Activated naive CD8-positive, alpha-beta T cell treated with anti-CD3 and anti-CD28 coated beads, Interleukin-2, amount 50 U/mL, for 16 hours (primary cell): Measurements from ENCODE around the gene ZNF711.
"Not testable (repeated sequence)": the region's sequence is repeated elsewhere in the genome, so short reads cannot be mapped to it uniquely, and the experiment has no call there.

Experiments
- DNase-seq: peaks from one replicate; pipeline ENCODE4 v3.0.0-alpha.2; 2020; ENCODE audit warnings: low read depth, low spot score

Gene ZNF711

GRCh38 chrX:85243761-85244449, at the start of gene ZNF711, which contains the start of gene SATL1:
Gene ZNF711 (plus strand): TSS chrX:85243991. CDS start chrX:85247573, 3,582 bp downstream.
Gene SATL1 (minus strand): TSS chrX:85243779. CDS start chrX:85108968, 134,811 bp downstream.
- DNase-seq, result no peak

- DNase-seq, result no peak
Observed at GRCh38 chrX:85196319-85196718, 47.5 kb upstream of the ZNF711 start.

- no peak for DNase-seq
Observed at GRCh38 chrX:85203461-85203970, 40.3 kb upstream of the ZNF711 start.

GRCh38 chrX:85213792-85214530, 29.8 kb upstream of the ZNF711 start:
- no peak for DNase-seq

- DNase-seq, result no peak
Observed at GRCh38 chrX:85215946-85216345, 27.8 kb upstream of the ZNF711 start.

DNA sequence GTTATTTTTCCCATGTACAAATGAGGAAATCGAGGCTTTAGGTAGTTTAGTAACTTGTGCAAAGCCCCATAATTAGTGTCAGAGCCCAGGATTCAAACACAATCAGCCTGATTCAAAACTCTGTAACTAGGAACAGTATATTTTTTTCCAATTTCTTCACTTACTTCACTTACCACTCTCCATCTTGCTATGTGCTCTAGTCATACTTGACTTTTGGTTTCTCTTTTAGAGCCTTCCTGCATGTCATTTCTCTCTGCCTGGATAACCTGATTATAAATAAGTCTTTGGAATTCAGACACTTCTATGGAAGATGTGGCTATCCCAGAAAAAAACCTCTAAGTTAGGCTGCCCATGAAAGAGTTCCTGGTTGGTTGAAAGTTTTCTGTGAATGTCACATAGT, 22.4 kb upstream of the ZNF711 start:
- DNase-seq, result no peak

DNA sequence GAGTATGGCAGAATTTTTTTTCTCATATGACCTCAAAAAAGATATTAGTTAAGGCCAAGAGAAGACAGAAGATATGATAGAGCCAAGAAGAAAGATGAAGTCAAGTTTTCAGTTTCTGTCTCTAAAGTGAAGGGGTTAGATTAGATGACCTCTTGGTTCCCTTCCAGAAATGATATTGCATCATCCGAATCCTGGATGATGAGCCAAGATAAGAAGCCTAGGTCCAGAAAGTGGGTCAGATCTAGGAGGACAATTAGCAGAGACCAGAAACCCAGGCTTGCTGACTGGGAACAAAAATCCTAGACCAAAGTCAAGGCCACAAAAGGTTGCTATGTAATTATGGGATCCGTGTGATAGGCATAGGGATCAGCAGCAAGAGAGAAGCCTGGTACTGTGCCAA, 20.4 kb upstream of the ZNF711 start:
- DNase-seq, result no peak

DNA sequence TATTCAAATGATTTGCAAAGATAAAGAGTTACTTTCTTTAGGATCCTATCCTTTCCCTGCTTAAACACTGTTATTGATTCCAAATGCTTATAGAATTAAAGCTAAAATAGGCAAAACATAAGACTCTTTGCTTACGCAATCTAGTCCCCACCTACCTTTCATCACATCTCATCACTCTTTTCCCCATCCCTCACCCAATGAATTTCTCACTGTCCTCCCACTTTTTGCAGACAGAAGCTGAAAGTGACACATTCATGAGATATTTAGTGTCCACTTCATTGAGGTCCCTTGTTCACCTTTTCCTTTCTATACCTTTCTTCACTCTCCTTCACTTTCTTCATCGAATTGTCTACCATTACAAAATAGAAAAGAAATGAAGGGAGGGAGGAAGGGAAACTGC, 636 bp upstream of the ZNF711 start:
- no peak for DNase-seq

GRCh38 chrX:85244450-85245211, 840 bp downstream of the ZNF711 start:
- DNase-seq, result no peak

DNA sequence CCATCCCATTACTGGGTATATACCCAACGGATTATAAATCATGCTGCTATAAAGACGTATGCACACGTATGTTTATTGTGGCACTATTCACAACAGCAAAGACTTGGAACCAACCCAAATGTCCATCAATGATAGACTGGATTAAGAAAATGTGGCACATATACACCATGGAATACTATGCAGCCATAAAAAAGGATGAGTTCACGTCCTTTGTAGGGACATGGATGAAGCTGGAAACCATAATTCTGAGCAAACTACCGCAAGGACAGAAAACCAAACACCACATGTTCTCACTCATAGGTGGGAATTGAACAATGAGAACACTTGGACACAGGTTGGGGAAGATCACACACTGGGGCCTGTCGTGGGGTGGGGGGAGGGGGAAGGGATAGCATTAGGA, 41.5 kb downstream of the ZNF711 start:
- not testable (repeated sequence) for DNase-seq

DNA sequence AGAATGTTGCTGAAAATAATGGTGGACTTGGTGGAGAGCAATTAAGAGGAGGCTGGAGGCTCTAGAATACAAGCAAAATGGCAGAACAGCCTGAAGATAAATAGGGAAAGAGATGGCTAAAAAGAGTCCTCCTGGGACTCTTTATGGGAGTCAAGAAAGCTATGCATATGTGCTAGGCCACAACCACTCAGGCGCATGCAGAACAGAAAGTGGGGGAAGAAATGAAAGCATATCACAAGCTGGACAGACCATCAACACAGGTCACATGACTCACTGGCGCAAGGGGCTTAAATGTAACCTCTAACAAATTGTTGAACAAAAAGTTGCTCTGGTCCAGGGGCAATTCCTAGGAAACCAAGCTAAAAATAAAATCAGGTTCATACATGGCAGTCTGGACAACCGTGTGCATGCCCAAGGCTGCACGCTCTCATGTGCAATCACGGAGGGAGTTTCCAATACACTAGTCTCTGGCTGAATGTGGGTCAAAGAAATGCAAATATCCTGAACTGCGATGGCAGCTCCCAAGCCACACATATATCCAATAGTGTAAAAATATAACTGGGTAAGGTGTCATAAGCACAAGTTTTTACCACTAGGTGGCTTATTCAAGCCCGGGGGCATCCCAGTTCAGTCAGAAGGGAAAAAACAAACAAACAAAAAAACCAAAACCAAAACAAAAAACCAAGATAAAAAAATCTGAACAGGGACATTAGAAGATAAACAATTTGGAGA, 45.4 kb downstream of the ZNF711 start:
- no peak for DNase-seq

DNA sequence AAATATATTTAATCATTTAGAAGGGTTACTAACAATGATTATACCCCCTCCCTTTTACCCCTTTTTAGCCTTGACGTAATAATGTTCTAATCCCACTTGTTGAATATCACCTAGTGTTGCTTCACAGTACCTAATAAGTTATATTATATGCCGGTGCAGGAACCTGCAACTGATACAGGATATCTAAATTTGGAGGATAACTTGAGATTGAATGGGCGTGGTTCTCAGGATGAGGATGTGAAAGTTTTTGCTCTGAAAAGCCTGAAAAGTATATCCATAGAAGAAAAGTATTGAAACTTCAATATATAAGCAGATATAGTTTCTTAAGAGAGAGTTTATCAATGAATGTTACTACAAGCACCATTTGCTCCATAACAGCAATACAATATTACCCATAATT, 59.8 kb downstream of the ZNF711 start:
- DNase-seq, result no peak

- no peak for DNase-seq
Observed at GRCh38 chrX:85309717-85310116, 65.9 kb downstream of the ZNF711 start.

- DNase-seq, result not testable (repeated sequence)
Observed at GRCh38 chrX:85311348-85311747, 67.6 kb downstream of the ZNF711 start.
